RWPE2 (cell line): ENCODE results near the gene PARVB.
A peak's percentile ranks its signal among the peaks of the same experiment; 100 is the strongest.

Experiments
- ATAC-seq: fragments of 200-7000 bp; cut with Tn5 transposase; 3 replicates; pipeline ENCODE4 v1.9.1; 2021; ENCODE audit warnings: low read depth
- DNase-seq: peaks from one replicate; pipeline ENCODE4 v3.0.0-alpha.2; 2020; ENCODE audit warnings: low spot score
- H3K27ac ChIP-seq: fragments of 450-650 bp; 2 replicates; pipeline ENCODE4 v1.5.1; 2017; ENCODE audit warnings: mild to moderate bottlenecking; ENCODE audit not compliant: poor library complexity, severe bottlenecking
- H3K27me3 ChIP-seq: fragments of 250-450 bp; sonication (Bioruptor Pico); 2 replicates; pipeline ENCODE4 v1.5.1; 2021; ENCODE audit warnings: mild to moderate bottlenecking, moderate library complexity; ENCODE audit not compliant: insufficient read depth, poor library complexity, severe bottlenecking
- H3K36me3 ChIP-seq: fragments of 250-450 bp; sonication (Bioruptor Pico); 2 replicates; pipeline ENCODE4 v1.5.1; 2020; ENCODE audit warnings: low read depth, mild to moderate bottlenecking, moderate library complexity
- H3K4me1 ChIP-seq: fragments of 250-450 bp; sonication (Bioruptor Pico); 2 replicates; pipeline ENCODE4 v1.5.1; 2021; ENCODE audit warnings: mild to moderate bottlenecking, moderate library complexity; ENCODE audit not compliant: insufficient read depth, poor library complexity, severe bottlenecking
- H3K4me3 ChIP-seq: fragments of 250-450 bp; sonication (Bioruptor Pico); 2 replicates; pipeline ENCODE4 v1.5.1; 2021; ENCODE audit warnings: mild to moderate bottlenecking, moderate library complexity; ENCODE audit not compliant: severe bottlenecking
- H3K9me3 ChIP-seq: fragments of 250-450 bp; sonication (Bioruptor Pico); 2 replicates; pipeline ENCODE4 v1.5.1; 2021; ENCODE audit warnings: mild to moderate bottlenecking, moderate library complexity; ENCODE audit not compliant: severe bottlenecking
- CTCF ChIP-seq: fragments of 450-650 bp; IDR thresholded peaks from one replicate; pipeline ENCODE4 v1.5.1; 2017; ENCODE audit warnings: mild to moderate bottlenecking, moderate library complexity; ENCODE audit not compliant: poor library complexity, severe bottlenecking

PARVB gene

GRCh38 chr22:44075022-44075421 lies 50.9 kb downstream of the PARVB start:
- Histone ChIP-seq H3K27me3 (no peaks in the 10 kb centered on the region), H3K4me1 (no peaks in the 10 kb centered on the region), H3K4me3 (no peak overlapping the region), H3K36me3 (no peaks in the 10 kb centered on the region), H3K27ac (no peak overlapping the region), H3K9me3 (no peaks in the 10 kb centered on the region)
- ATAC-seq, result no peak
- DNase-seq, result no peak
- no peak for TF ChIP-seq CTCF

- ATAC-seq, result no peak
- H3K27ac ChIP-seq, result no peak overlapping the region
- DNase-seq, result no peak
These were observed 51.6 kb downstream of the PARVB start for GRCh38 chr22:44075670-44076069.

GRCh38 chr22:44076825-44077224 lies 52.7 kb downstream of the PARVB start:
- no peaks in the 10 kb centered on the region for H3K9me3 ChIP-seq
- ATAC-seq (no peak), DNase-seq (no peak)
- no peak overlapping the region for H3K4me3 ChIP-seq
- TF ChIP-seq CTCF, result no peak
- H3K27me3 ChIP-seq, result no peaks in the 10 kb centered on the region
- H3K27ac ChIP-seq, result no peak overlapping the region
- H3K36me3 ChIP-seq, result no peaks in the 10 kb centered on the region
- H3K4me1 ChIP-seq, result no peaks in the 10 kb centered on the region

More at GRCh38 chr22:44075670-44076069, 51.6 kb downstream of the PARVB start:
- H3K36me3 ChIP-seq, result no peaks in the 10 kb centered on the region
- no peak for TF ChIP-seq CTCF
- no peaks in the 10 kb centered on the region for H3K27me3 ChIP-seq
- no peak overlapping the region for H3K4me3 ChIP-seq
- H3K9me3 ChIP-seq, result no peaks in the 10 kb centered on the region
- no peaks in the 10 kb centered on the region for H3K4me1 ChIP-seq

GRCh38 chr22:44080936-44081861 lies 57.1 kb downstream of the PARVB start:
- Histone ChIP-seq H3K27ac (no peak overlapping the region), H3K9me3 (no peaks in the 10 kb centered on the region), H3K4me1 (no peaks in the 10 kb centered on the region), H3K36me3 (no peaks in the 10 kb centered on the region), H3K4me3 (no peak overlapping the region), H3K27me3 (no peaks in the 10 kb centered on the region)
- peak; percentile 88 for TF ChIP-seq CTCF
- DNase-seq (no peak), ATAC-seq (peak; percentile 49; the same call in 1 of the 3 replicates)

- TF ChIP-seq CTCF, result no peak
- no peak overlapping the region for H3K27ac ChIP-seq
These were observed 58.7 kb downstream of the PARVB start for GRCh38 chr22:44082801-44083200.

More at GRCh38 chr22:44082801-44083200, 58.7 kb downstream of the PARVB start:
- no peak overlapping the region for H3K4me3 ChIP-seq
- no peak for ATAC-seq
- no peaks in the 10 kb centered on the region for H3K36me3 ChIP-seq
- H3K9me3 ChIP-seq, result no peaks in the 10 kb centered on the region
- no peaks in the 10 kb centered on the region for H3K27me3 ChIP-seq
- H3K4me1 ChIP-seq, result no peaks in the 10 kb centered on the region
- DNase-seq, result no peak
